NCI-H2081 treated with DMSO at 0.1 percent for 48 hours (cell line): ENCODE measurements around the gene C6orf141.

Source experiments
- DNase-seq: peaks from one replicate; lab custom pipeline; 2025; lab: John Stamatoyannopoulos, UW

C6orf141 gene

GRCh38 chr6:49540614-49541013 lies 9.9 kb upstream of the C6orf141 start:
- DNase-seq = no peak

DNA sequence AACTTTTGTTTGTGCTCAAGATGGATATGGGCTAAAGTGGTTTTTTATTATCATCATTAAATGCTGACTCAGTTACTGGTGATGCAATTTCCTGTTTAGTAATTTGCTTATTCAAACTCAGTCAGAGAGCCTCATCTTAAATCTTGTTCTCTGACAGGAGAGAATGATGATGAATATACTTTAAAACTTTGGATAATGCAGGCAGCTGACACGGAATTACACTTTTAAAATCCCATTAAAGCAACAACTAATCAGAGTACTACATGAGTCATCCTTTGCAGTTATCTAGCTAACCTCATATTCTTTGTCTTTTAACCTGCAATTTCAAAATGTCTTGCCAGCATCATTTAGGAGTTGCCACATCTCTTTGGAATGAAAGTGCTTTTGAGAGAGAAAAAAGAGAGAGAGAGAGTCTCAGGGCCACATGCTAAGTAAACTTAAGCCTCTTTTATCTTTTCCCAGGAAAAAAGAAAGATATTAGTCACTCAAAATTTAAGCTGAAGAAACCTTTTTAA lies 9.2 kb upstream of the C6orf141 start:
- no peak for DNase-seq

- DNase-seq = no peak
Observed at GRCh38 chr6:49541936-49542335, 8.5 kb upstream of the C6orf141 start.

GRCh38 chr6:49543087-49543858 lies 7.2 kb upstream of the C6orf141 start:
- DNase-seq = no peak

DNA sequence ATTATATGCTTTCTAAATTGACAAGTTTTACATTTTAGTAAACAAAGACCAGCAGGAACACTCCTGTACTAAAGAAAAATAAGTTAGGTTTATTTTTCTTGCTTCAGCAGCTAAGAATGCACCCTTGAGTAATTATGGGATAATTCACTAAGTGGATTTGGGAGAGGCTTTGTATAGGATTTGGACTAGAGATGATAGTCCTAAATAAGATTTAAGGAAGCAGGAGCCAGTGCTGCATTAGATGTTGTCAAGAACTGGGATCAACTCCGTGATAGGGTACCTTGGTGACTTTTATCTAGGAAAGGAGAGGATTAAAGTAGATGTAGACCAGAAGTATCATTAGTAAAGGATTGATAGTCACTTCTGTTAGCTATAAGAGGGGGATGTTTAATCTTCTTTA lies 4.1 kb upstream of the C6orf141 start:
- no peak for DNase-seq

GRCh38 chr6:49548613-49549304 lies 1.7 kb upstream of the C6orf141 start:
- no peak for DNase-seq

DNA sequence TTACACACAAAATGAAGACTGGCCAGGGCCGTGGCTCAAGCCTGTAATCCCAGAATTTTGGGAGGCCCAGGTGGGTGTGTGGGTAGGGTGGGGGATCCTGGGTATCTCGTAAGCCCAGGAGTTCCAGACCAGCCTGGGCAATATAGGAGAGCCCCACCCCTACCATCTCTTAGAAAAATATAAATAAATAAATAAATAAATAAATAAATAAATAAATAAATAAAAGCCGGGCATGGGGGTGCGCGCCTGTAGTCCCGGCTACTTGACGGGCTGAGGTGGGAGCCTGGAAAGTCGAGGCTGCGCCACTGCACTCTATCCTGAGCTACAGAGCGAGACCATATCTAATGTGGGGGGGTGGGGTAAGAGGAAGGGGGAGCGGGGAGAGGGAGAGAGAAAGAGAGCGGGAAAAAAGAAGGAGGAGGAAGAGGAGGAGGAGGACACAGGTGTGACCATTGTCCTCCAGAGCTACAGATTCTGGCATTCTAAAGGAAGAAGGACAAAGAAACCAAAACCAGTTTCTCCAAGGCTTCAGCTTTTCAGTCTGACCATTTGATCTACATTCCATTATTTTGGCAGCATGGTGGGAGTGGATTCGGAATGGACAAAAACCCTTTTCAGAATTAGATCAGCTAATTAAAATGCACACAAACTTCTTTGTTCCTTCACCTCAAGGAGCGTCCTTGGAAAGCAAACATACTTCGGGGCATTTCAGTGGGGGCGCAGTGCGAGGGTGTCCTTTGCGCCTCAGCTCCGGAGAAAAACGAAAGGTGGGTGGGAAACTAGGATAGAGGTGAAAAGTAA lies 577 bp upstream of the C6orf141 start:
- DNase-seq = no peak

- DNase-seq = no peak
Observed at GRCh38 chr6:49551078-49551865, 804 bp downstream of the C6orf141 start.

GRCh38 chr6:49551866-49552129 lies 1.3 kb downstream of the C6orf141 start:
- DNase-seq = no peak

GRCh38 chr6:49552596-49552995 lies 2.1 kb downstream of the C6orf141 start:
- DNase-seq = no peak

- no peak for DNase-seq
Observed at GRCh38 chr6:49553384-49553783, 2.9 kb downstream of the C6orf141 start.

GRCh38 chr6:49555951-49556350 lies 5.5 kb downstream of the C6orf141 start:
- DNase-seq = no peak

- no peak for DNase-seq
Observed at GRCh38 chr6:49556429-49556837, 6.0 kb downstream of the C6orf141 start.

GRCh38 chr6:49557177-49557576 lies 6.7 kb downstream of the C6orf141 start:
- no peak for DNase-seq

DNA sequence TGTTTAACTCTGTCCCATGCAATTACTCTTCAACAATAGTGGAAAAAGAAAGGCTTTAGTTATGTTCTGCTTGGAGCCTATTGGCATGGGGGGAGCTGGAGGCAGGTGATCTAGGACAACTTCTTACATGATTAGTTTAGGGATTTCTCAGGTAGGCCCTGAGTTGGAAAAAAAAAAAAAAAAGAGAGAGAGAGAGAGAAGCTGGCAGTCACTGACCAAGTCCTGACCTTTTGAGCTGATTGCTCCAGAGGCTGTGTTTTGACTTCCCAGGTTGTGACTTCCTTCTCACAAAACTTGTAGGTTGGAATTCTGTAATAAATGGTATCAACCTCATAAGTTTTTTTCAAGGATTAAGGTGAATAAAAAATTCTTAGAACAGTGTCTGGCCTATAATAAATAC lies 7.8 kb downstream of the C6orf141 start:
- no peak for DNase-seq

- no peak for DNase-seq
Observed at GRCh38 chr6:49563006-49563886, 12.8 kb downstream of the C6orf141 start.

DNA sequence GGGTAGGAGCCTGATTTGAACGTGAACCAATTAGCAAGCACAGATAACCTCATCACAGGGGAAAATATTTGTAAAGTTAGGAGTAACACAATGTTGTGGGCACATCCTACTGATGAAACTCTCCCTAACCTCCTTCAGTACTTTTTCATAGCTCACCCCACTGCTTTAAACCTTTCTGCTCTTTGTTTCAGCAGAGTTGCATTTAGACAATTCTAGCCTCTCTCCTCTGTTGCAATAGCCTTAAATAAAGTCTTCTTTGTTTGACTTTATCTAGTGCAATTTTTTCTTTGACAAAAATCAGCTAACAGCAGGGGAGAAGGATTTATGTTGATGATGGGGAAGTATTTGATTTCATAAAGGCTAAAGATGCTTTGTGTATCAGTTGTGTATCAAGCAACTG lies 14.1 kb downstream of the C6orf141 start:
- DNase-seq = no peak

- DNase-seq = no peak
Observed at GRCh38 chr6:49565261-49565660, 14.8 kb downstream of the C6orf141 start.

DNA sequence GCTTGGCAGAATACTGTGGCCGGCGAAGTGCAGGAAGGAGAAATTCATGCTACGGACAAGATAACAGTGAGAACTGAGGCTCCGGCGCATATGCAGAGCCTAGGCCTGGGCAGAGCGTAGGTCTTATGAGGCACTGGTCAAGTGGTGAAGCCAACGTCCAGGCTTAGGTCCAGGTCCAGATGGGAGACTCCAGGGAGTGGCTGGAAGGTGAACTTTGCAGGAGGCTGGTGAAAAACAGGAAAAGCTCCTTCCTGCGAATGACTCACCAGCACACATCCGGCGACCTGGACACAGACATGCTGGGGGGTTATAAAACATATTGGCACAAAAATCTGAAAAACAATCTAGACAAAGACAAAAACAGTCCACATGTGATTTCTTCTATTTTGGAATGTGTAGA lies 15.4 kb downstream of the C6orf141 start:
- DNase-seq = no peak

DNA sequence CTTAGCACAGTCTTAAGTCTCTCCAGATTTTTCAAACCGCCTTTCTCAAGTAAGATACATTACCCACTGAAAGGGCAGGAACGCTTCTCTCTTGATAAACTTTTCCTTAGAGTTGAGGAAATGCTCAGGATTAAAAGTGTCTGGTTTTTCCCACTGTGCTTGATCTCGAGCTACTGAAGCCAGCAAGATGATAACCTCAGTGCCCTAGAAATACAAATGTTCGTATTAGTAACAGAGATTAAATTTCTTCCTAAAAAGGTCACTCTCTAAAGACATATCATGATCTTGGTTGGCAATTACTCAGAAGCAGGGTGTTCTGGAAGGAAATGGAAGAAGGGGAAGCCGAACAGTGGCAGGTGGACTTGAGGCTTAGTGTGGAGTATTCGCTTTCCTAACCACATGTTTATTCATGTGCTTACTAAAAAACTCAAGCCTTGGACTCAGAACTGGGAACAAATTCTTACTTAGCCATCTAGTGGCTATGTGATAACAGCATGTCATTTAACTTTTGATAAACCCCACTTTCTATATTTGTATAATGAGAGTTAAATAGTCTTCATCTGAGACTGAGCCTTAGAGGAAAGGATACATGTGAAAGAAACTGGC lies 20.1 kb downstream of the C6orf141 start:
- DNase-seq = no peak

DNA sequence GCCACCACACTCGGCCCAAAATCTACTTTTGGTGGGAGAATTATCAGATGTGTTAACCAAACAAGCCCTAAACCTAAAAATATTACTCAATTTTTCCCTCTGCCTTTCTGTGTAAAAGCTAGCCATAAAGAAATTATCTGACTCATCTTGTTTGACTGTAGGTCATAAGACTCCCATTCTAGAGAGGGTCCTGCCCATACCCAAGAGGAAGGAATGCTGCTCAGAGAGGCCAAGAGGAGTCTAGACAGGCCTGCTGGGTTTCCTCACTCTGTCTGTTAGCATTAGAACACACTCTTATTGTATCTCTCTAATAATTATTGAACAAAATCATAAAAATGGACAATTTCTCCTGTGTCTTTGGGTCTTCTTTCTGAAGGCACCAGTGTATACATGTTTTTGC lies 26.1 kb downstream of the C6orf141 start:
- DNase-seq = no peak
